GM18505 (cell line): ENCODE results near the gene HSPA14.
"Not testable (repeated sequence)": the region's sequence is repeated elsewhere in the genome, so short reads cannot be mapped to it uniquely, and the experiment has no call there.

Experiments
- ATAC-seq: cut with Tn5 transposase; IDR thresholded peaks from one replicate; pipeline ENCODE4 v1.9.1; 2021; ENCODE audit not compliant: unreplicated experiment
- POLR2A ChIP-seq: IDR thresholded peaks from 4 replicates; pipeline ENCODE4 v1.6.1; 2011; ENCODE audit warnings: borderline replicate concordance; ENCODE audit not compliant: insufficient read depth, insufficient read length; ENCODE audit errors: extremely low read depth

HSPA14 gene

DNA sequence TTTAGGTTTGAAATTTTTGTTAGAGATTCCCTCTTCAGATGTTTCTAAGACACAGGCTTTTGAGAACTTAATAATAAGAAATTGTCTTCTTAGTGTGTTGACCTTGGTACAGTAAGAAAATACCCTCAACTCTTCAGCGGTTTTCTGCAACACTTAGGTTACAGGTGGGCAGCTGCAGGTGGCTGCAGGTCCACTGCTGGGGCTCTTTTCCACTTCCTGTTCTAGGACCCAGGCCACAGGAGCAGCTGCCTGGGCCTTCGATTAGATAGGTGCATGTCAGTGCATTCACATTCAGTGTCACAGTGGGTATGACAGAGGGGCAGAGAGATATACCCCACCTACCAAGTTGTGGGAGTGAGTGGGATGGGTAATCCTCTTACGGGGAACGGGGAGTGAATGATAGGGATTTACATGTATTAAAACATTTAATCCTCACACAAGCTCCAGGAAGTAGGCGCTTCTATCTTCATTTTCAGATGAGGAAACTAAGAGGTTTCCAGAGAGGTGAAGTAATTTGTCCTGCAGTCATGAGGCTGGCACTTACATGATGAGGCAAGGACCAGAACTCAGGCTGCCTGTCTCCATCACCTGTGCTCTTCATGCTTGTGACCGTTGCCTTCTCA, 20.3 kb downstream of the HSPA14 start:
- no peak for ATAC-seq
- no peak for TF ChIP-seq POLR2A

GRCh38 chr10:14859043-14859442, 20.9 kb downstream of the HSPA14 start:
- ATAC-seq, result no peak
- no peak for TF ChIP-seq POLR2A

- ATAC-seq, result no peak
- no peak for TF ChIP-seq POLR2A
Observed at GRCh38 chr10:14859775-14860174, 21.7 kb downstream of the HSPA14 start.

DNA sequence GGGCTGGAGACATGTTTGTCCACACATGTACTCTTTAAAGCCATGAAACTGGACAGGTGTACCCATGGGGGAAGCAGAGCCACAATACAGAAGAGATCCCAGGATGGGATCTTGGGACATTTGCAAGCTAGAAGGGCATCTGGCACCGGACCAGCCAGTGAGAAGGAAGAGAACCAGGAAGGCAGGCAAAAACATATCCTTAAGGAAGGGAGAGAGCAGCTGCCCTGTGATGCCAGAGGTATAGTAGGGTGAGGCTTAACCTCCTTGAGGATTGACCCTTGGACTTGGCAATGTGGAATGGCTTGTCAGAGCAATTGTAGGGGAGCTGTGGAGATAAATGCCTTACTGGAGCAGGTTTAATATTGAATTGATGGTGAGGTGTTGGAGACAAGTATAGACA, 22.7 kb downstream of the HSPA14 start:
- no peak for ATAC-seq
- TF ChIP-seq POLR2A, result no peak

DNA sequence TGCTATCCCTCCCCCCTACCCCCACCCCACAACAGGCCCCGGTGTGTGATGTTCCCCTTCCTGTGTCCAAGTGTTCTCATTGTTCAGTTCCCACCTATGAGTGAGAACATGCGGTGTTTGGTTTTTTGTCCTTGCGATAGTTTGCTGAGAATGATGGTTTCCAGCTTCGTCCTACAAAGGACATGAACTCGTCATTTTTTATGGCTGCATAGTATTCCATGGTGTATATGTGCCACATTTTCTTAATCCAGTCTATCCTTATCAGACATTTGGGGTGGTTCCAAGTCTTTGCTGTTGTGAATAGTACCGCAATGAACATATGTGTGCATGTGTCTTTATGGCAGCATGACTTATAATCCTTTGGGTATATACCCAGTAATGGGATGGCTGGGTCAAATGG, 26.4 kb downstream of the HSPA14 start:
- not testable (repeated sequence) for ATAC-seq

DNA sequence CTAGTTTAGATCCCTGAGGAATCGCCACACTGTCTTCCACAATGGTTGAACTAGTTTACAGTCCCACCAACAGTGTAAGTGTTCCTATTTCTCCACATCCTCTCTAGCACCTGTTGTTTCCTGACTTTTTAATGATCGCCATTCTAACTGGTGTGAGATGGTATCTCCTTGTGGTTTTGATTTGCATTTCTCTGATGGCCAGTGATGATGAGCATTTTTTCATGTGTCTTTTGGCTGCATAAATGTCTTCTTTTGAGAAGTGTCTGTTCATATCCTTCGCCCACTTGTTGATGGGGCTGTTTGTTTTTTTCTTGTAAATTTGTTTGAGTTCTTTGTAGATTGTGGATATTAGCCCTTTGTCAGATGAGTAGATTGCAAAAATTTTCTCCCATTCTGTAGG, 26.8 kb downstream of the HSPA14 start:
- ATAC-seq, result not testable (repeated sequence)

DNA sequence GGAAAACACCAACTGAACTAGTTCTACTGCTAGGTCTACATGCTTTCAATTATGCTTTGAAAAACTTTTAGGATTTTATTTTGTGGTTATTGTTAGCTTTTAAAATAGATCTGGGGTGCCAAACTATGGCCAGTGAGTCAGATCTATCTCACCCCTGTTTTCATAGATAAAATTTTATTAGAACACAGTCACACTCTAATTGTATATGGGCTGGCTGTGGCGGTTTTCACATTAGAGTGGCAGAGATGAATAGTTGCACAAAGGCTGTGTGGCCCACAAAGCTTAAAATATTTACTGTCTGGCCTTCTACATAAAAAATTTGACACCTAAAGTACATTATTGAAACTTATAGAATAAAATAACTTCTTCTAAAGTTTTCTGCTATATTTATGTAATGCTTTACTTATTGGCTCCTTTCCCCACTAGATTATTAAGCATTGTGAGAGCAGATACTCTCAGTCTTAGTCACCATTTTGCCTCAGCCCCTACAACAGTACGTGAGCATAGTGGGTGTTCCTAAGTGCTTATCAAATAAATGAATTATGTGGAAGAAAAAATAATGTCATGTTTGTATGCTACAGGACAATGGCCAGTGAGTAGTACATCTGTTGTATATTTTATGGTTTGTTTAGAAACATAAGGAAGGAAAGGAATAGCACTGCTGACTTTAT, 35.1 kb downstream of the HSPA14 start:
- peak; percentile 41 for ATAC-seq
- TF ChIP-seq POLR2A, result no peak

DNA sequence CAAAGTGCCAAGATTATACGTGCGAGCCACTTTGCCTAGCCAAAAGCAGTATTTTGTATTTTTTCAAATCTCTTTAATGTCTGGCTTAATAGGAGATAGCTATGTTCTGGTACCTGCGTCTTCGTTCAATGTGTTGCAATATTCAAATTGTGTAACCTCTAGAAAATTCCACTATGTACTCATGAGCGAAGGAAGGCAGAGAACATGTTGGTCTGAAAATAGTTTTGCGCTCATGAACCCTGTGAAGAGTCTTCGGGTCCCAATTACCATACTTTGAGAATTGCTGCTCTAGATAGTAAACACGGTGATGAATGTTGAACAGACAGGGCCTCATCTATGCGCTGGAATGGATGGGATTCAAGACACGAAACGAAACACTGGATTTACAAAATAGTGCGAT, 37.8 kb downstream of the HSPA14 start:
- ATAC-seq, result no peak
- TF ChIP-seq POLR2A, result no peak

GRCh38 chr10:14876764-14877163, 38.7 kb downstream of the HSPA14 start:
- no peak for TF ChIP-seq POLR2A
- no peak for ATAC-seq

GRCh38 chr10:14878266-14879123, 40.4 kb downstream of the HSPA14 start, which contains the start of gene SUV39H2:
SUV39H2 (plus strand) TSS chr10:14878866; CDS start chr10:14878889, 23 bp downstream.
- peak; percentile 73 for TF ChIP-seq POLR2A
- peak; percentile 86 for ATAC-seq

DNA sequence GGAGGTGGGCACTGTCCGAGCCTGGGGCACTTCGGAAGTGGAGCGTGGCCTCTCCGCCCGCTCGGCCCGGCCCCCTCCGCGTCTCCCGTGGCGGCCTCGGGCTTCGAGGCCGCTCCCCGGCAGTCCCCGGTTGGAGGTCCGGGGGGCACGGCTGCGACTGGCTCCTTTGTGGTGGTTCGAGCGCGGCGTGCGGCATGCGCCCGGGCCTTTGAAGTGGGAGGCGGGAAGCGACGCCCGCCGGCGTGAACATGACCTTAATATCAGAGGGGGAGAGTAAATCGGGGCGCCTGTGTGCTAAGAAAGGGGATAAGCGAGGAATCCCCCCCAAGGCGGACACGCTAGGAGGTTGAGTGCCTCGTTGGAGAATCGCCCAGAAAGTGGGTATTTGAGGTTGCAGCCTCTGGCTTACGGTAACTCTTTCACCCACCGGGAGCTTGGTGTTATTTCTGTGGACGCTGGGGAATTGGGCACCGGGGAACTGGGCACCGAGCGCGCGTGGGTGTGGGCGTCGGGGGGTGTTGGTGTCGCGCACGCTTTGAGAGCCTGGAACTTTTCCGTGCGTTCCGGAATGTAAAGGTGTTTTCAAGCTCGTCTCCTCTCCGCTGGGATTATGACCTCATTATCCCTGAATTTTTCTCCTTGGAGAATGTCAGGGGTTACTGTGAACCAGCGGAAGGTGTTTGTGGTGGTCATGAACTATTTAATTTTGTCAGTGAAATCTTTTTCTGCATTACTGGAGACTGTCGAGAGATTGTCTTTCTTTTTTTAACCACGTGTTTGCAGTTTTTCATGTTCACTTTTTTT, 41.2 kb downstream of the HSPA14 start:
- ATAC-seq, result peak; percentile 27
- no peak for TF ChIP-seq POLR2A

DNA sequence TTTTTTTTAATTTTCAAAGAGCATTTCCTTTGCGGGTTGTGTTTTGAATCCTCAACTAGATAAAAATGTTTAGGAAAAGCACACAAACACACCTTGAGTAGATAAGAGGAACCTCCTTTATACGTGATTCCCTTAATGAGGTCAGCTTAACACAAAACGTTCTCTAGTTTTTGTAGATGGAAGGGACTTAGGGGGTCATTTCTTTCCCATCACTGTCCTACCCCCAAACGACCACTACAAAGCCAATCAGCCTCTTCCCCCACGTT, 41.8 kb downstream of the HSPA14 start:
- no peak for TF ChIP-seq POLR2A
- no peak for ATAC-seq

DNA sequence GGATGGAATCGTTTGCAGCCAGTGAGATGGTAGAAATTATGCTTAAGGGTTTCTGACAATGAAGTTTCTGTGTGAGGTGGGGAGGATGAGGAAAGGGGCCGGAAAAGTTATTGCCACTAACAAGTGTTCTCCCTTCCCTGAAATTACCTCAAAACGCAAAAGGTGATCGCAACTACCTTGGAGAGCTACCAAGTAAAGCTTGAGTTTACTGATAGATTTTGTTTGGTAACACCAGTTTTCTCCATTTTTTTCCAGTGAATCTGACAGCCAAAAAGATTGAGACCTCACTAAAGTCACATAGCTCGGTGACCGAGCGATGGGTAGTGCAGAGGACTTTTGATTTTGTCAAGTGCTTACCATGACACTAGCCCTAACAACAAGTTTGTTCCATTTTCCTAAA, 42.1 kb downstream of the HSPA14 start:
- ATAC-seq, result no peak
- TF ChIP-seq POLR2A, result no peak
